Measurements from ENCODE around the gene ROBO2.

Gene ROBO2

DNA sequence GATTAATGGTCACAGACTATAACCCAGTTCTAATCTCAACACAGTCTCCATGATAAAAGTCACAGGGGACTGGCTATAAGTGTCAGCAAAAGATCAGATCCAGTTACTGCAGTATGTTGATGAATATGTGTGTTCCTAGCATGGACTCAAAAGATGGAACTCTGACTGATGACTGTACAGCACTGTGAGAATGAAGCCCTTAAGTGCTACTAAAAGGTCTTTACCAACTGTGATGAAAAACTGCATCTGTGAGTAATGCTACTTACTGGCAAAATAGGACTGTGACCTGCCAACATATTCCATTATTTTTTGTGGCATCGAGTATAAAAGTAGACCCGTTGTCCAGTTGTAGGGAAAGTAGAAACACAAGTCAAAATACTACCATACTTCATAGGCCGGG is 284.2 kb downstream of the ROBO2 start:
- no peaks in the 10 kb centered on the region for H3K9me3 ChIP-seq (ENCODE audit: control insufficient read depth, insufficient read depth, low read depth, low read length)
- TF ChIP-seq ZNF521 (tag by site-specific recombination; IDR thresholded peaks at IDR 0.05) (no peak), ZBTB1 (tag by site-specific recombination; IDR thresholded peaks at IDR 0.05) (no peak), MEIS1 (CRISPR knock-in tag; IDR thresholded peaks at IDR 0.05; ENCODE audit: borderline replicate concordance) (no peak), ZNF548 (tag by site-specific recombination; IDR thresholded peaks at IDR 0.05) (no peak), ZNF501 (tag by site-specific recombination; IDR thresholded peaks at IDR 0.05) (no peak), ZNF19 (tag by site-specific recombination; IDR thresholded peaks at IDR 0.05; ENCODE audit: low read depth) (no peak), ZNF37A (tag by site-specific recombination; IDR thresholded peaks at IDR 0.05) (no peak), ZNF530 (tag by site-specific recombination; IDR thresholded peaks at IDR 0.05; ENCODE audit: low read depth) (no peak), ZNF138 (tag by site-specific recombination; IDR thresholded peaks at IDR 0.05; ENCODE audit: borderline replicate concordance) (no peak), ZBTB49 (tag by site-specific recombination; IDR thresholded peaks at IDR 0.05; ENCODE audit: low read depth) (no peak), HOXA7 (CRISPR knock-in tag; IDR thresholded peaks at IDR 0.05; ENCODE audit: borderline replicate concordance) (no peak), ZBTB21 (tag by site-specific recombination; IDR thresholded peaks at IDR 0.05) (no peak)
- TF ChIP-seq, protein P1, sequence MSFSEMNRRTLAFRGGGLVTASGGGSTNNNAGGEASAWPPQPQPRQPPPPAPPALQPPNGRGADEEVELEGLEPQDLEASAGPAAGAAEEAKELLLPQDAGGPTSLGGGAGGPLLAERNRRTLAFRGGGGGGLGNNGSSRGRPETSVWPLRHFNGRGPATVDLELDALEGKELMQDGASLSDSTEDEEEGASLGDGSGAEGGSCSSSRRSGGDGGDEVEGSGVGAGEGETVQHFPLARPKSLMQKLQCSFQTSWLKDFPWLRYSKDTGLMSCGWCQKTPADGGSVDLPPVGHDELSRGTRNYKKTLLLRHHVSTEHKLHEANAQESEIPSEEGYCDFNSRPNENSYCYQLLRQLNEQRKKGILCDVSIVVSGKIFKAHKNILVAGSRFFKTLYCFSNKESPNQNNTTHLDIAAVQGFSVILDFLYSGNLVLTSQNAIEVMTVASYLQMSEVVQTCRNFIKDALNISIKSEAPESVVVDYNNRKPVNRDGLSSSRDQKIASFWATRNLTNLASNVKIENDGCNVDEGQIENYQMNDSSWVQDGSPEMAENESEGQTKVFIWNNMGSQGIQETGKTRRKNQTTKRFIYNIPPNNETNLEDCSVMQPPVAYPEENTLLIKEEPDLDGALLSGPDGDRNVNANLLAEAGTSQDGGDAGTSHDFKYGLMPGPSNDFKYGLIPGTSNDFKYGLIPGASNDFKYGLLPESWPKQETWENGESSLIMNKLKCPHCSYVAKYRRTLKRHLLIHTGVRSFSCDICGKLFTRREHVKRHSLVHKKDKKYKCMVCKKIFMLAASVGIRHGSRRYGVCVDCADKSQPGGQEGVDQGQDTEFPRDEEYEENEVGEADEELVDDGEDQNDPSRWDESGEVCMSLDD (tag by site-specific recombination; IDR thresholded peaks at IDR 0.05), result no peak
- TF ChIP-seq, protein P2, sequence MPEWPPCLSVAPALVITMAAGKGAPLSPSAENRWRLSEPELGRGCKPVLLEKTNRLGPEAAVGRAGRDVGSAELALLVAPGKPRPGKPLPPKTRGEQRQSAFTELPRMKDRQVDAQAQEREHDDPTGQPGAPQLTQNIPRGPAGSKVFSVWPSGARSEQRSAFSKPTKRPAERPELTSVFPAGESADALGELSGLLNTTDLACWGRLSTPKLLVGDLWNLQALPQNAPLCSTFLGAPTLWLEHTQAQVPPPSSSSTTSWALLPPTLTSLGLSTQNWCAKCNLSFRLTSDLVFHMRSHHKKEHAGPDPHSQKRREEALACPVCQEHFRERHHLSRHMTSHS (tag by site-specific recombination; IDR thresholded peaks at IDR 0.05), result no peak
- TF ChIP-seq, protein P3, sequence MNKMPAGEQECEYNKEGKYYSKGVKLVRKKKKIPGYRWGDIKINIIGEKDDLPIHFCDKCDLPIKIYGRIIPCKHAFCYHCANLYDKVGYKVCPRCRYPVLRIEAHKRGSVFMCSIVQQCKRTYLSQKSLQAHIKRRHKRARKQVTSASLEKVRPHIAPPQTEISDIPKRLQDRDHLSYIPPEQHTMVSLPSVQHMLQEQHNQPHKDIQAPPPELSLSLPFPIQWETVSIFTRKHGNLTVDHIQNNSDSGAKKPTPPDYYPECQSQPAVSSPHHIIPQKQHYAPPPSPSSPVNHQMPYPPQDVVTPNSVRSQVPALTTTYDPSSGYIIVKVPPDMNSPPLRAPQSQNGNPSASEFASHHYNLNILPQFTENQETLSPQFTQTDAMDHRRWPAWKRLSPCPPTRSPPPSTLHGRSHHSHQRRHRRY (tag by site-specific recombination; IDR thresholded peaks at IDR 0.05), result no peak
- TF ChIP-seq, protein P4, sequence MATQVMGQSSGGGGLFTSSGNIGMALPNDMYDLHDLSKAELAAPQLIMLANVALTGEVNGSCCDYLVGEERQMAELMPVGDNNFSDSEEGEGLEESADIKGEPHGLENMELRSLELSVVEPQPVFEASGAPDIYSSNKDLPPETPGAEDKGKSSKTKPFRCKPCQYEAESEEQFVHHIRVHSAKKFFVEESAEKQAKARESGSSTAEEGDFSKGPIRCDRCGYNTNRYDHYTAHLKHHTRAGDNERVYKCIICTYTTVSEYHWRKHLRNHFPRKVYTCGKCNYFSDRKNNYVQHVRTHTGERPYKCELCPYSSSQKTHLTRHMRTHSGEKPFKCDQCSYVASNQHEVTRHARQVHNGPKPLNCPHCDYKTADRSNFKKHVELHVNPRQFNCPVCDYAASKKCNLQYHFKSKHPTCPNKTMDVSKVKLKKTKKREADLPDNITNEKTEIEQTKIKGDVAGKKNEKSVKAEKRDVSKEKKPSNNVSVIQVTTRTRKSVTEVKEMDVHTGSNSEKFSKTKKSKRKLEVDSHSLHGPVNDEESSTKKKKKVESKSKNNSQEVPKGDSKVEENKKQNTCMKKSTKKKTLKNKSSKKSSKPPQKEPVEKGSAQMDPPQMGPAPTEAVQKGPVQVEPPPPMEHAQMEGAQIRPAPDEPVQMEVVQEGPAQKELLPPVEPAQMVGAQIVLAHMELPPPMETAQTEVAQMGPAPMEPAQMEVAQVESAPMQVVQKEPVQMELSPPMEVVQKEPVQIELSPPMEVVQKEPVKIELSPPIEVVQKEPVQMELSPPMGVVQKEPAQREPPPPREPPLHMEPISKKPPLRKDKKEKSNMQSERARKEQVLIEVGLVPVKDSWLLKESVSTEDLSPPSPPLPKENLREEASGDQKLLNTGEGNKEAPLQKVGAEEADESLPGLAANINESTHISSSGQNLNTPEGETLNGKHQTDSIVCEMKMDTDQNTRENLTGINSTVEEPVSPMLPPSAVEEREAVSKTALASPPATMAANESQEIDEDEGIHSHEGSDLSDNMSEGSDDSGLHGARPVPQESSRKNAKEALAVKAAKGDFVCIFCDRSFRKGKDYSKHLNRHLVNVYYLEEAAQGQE (tag by site-specific recombination; IDR thresholded peaks at IDR 0.05), result no peak
- H3K36me3 ChIP-seq (ENCODE audit: control insufficient read depth in 2 of 2, insufficient read depth in 1 of 2, low read length in 2 of 2), result no peaks in the 10 kb centered on the region
- CTCF ChIA-PET, result no interaction called here
- H3K4me1 ChIP-seq (ENCODE audit: control insufficient read depth, insufficient read depth, low read length), result no peaks in the 10 kb centered on the region
- no peak overlapping the region for H3K27ac ChIP-seq (ENCODE audit: extremely low read depth, low read depth, low read length)
- no peak overlapping the region for H3K4me3 ChIP-seq (ENCODE audit: low read depth, low read length)
- POLR2A ChIA-PET, result no interaction called here

Data from HEK293 (cell line).